Right lobe of liver (tissue), 6 donors: Measurements from ENCODE around the gene FAM131B. TPM values are rescaled to one million over a fixed set of nuclear protein-coding genes. Genes with fewer than 3 reads are reported as not detected.
A peak's percentile ranks its signal among the peaks of the same experiment; 100 is the strongest.
"Not testable (repeated sequence)": the region's sequence is repeated elsewhere in the genome, so short reads cannot be mapped to it uniquely, and the experiment has no call there.

ENCODE experiments used
- ATAC-seq, 4 donors: fragments of 200-7000 bp; cut with Tn5 transposase; one replicate each; pipeline ENCODE4 v1.9.1; 2020; ENCODE audit warnings: mild to moderate bottlenecking in 4 of 4, moderate library complexity in 4 of 4
- DNase-seq, 3 donors: peaks; one replicate each; pipeline ENCODE4 v3.0.0-alpha.2; 2020
- H3K27ac ChIP-seq, 3 donors: fragments of 200-600 bp; one replicate each; pipeline ENCODE4 v1.8.0; 2022
- H3K27me3 ChIP-seq, 2 donors: fragments of 200-600 bp; one replicate each; pipeline ENCODE4 v1.8.0; 2022
- H3K36me3 ChIP-seq, 4 donors: fragments of 200-600 bp; sonication (generic) in 1 of 4; one replicate each; pipeline versions ENCODE4 v1.5.1 to v1.8.0; 2017 to 2022; ENCODE audit warnings: control low read depth in 1 of 4
- H3K4me1 ChIP-seq, 4 donors: fragments of 200-600 bp; sonication (generic) in 1 of 4; one replicate each; pipeline versions ENCODE4 v1.5.1 to v1.8.0; 2017 to 2022; ENCODE audit warnings: control low read depth in 1 of 4
- H3K4me3 ChIP-seq, 3 donors: fragments of 200-600 bp; one replicate each; pipeline ENCODE4 v1.8.0; 2022
- H3K9me3 ChIP-seq, 4 donors: fragments of 200-600 bp; sonication (generic) in 1 of 4; one replicate each; pipeline versions ENCODE4 v1.5.1 to v1.8.0; 2017 to 2022; ENCODE audit warnings: control low read depth in 1 of 4
- POLR2A ChIP-seq: fragments of 450-650 bp; IDR thresholded peaks from one replicate; pipeline ENCODE4 v1.6.1; 2017; ENCODE audit warnings: antibody characterized with exemption, mild to moderate bottlenecking
- WGBS: methylation state at CpG from one replicate; pipeline ENCODE4 v1.1.6; 2018; ENCODE audit warnings: low coverage, low lambda C conversion rate; ENCODE audit not compliant: insufficient coverage; ENCODE audit errors: missing lambda C conversion rate; 5-methylcytosine and 5-hydroxymethylcytosine counted together
- intact Hi-C, 2 donors: fragments of 100-400 bp; cut with DNase I; formaldehyde crosslinking; loops; one replicate each; pipeline versions ENCODE4 v1.11.2 to v1.14.1; 2022
- total RNA-seq, 6 experiments: library from RNA; depleted of rRNA in 2 of 6; stranded (reverse); fragments of >200 nt in 2 of 6; fragmentation: NEBNext Ultra II Directional in 3 of 6; extraction: Animal tissue kit (Norgen Biotek cat#: 25700) in 3 of 6; gene quantifications; one replicate each; pipeline versions ENCODE4 v1.1.0 to v1.2.4, GENCODE V29; 2016 to 2023
- TF ChIP-seq, protein P1 (sequence below), 4 donors: fragments of 200-600 bp in 3 of 4; fragments of 450-650 bp in 1 of 4; IDR thresholded peaks; one replicate each; pipeline versions ENCODE4 v1.5.1 to v1.8.0; 2016 to 2022; ENCODE audit warnings: antibody characterized with exemption in 4 of 4, mild to moderate bottlenecking in 2 of 4
- donor health status: DM: no; HTN: yes; CAD: no.
- donor health status: DM: no; HTN: no; CAD: no.
- donor health status: DM: no; HTN: no; CAD: no.
- donor health status: DM: no; HTN: yes; CAD: no.
- donor health status: DM: no; HTN: yes; CAD: no.

Gene FAM131B
- total RNA-seq, 6 experiments from 2014 or later, result 0.05 to 0.51 (median 0.14) TPM

- DNase-seq (no peak), ATAC-seq (no peak)
- TF ChIP-seq, protein P1, sequence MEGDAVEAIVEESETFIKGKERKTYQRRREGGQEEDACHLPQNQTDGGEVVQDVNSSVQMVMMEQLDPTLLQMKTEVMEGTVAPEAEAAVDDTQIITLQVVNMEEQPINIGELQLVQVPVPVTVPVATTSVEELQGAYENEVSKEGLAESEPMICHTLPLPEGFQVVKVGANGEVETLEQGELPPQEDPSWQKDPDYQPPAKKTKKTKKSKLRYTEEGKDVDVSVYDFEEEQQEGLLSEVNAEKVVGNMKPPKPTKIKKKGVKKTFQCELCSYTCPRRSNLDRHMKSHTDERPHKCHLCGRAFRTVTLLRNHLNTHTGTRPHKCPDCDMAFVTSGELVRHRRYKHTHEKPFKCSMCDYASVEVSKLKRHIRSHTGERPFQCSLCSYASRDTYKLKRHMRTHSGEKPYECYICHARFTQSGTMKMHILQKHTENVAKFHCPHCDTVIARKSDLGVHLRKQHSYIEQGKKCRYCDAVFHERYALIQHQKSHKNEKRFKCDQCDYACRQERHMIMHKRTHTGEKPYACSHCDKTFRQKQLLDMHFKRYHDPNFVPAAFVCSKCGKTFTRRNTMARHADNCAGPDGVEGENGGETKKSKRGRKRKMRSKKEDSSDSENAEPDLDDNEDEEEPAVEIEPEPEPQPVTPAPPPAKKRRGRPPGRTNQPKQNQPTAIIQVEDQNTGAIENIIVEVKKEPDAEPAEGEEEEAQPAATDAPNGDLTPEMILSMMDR (IDR thresholded peaks at IDR 0.05), result no peak
- TF ChIP-seq POLR2A, result no peak
- Histone ChIP-seq H3K4me1 (peaks cover 0 to 66% (median 36%) of the 10 kb centered on the region in 4 donors), H3K36me3 (peaks cover 0 to 36% (median 19%) of the 10 kb centered on the region in 4 donors), H3K9me3 (no peaks in the 10 kb centered on the region), H3K27me3 (no peaks in the 10 kb centered on the region), H3K27ac (peak overlapping the region in 1 of 3 donors; percentile 33), H3K4me3 (no peak overlapping the region)
- intact Hi-C loops, result no loop called here
- WGBS, result 100% methylated on average over 3 of the region's 6 CpGs
Measured at GRCh38 chr7:143392875-143393266, 30.4 kb upstream of the FAM131B start.

DNA sequence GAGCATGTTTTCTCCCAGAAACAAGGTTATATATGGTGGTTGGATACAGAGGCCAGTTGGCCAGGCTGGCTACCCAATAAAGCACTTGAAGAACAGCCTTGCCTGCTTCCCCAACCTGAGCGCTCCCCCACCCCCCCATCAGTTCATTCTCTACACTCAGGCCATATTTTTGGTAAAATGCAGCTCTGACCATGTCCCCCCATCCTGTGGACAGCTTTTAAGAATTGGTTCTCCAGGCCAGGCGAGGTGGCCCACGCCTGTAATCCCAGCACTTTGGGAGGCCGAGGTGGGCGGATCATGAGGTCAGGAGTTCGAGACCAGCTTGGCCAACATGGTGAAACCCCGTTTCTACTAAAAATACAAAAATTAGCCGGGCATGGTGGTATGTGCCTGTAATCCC lies 29.9 kb upstream of the FAM131B start:
- ATAC-seq, H3K9me3 ChIP-seq, H3K27me3 ChIP-seq, intact Hi-C loops, DNase-seq, H3K4me3 ChIP-seq: not testable (repeated sequence)
- Histone ChIP-seq H3K36me3 (peaks cover 0 to 39% (median 19%) of the 10 kb centered on the region in 4 donors), H3K4me1 (peaks cover 0 to 66% (median 36%) of the 10 kb centered on the region in 4 donors), H3K27ac (peak overlapping the region in 2 of 3 donors; percentile 50 to 51)
- 80% methylated on average over 1 of the region's 8 CpGs for WGBS

GRCh38 chr7:143391462-143392404 lies 29.2 kb upstream of the FAM131B start:
- ATAC-seq, result peak; percentile 32 to 43 (median 36)
- 37% methylated on average over 9 of the region's 24 CpGs for WGBS
- DNase-seq, result peak; percentile 55 to 83 (median 78)
- TF ChIP-seq POLR2A, result no peak
- TF ChIP-seq, protein P1 (IDR thresholded peaks at IDR 0.05), result no peak
- H3K4me3 ChIP-seq, result no peak overlapping the region
- no peaks in the 10 kb centered on the region for H3K9me3 ChIP-seq
- intact Hi-C loops, result no loop called here
- peaks cover 0 to 60% (median 33%) of the 10 kb centered on the region in 4 donors for H3K4me1 ChIP-seq
- peaks cover 0 to 42% (median 19%) of the 10 kb centered on the region in 4 donors for H3K36me3 ChIP-seq
- peak overlapping the region; percentile 42 to 51 (median 50) for H3K27ac ChIP-seq
- H3K27me3 ChIP-seq, result no peaks in the 10 kb centered on the region

DNA sequence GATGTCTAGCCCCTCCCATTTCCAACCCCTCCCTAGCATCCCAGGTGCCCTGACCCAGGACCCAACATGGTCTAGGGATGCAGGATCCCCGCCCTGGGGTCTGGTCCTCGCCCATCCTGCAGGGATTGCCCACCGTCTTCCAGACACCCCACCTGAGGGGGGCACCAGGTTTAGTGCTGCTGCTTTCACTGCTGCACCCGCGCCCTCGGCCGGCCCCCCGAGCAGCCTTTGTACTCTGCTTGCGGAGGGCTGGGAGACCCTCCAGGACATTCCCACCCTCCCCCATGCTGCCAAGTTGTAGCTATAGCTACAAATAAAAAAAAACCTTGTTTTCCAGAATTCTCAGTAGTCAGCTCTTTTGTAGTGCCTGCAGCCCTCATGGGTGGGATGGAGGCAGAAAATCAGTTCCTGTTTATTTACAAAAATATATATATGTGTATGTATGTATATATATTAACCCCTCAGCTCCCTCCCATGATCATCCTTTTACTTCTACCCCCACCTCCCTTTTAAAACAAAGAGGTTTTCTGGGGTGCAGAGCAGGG lies 28.3 kb upstream of the FAM131B start:
- no peak for ATAC-seq
- no peaks in the 10 kb centered on the region for H3K27me3 ChIP-seq
- no peak for TF ChIP-seq POLR2A
- TF ChIP-seq, protein P1 (IDR thresholded peaks at IDR 0.05), result no peak
- WGBS, result 80% methylated on average over 2 of the region's 9 CpGs
- H3K27ac ChIP-seq, result peak overlapping the region in 1 of 3 donors; percentile 50
- intact Hi-C loops, result no loop called here
- H3K4me1 ChIP-seq, result peaks cover 0 to 55% (median 32%) of the 10 kb centered on the region in 4 donors
- no peaks in the 10 kb centered on the region for H3K9me3 ChIP-seq
- peaks cover 0 to 42% (median 19%) of the 10 kb centered on the region in 4 donors for H3K36me3 ChIP-seq
- DNase-seq, result no peak
- H3K4me3 ChIP-seq, result no peak overlapping the region
